GM21360 (cell line): ENCODE data around the gene SLC4A7.
"Not testable (repeated sequence)": the region's sequence is repeated elsewhere in the genome, so short reads cannot be mapped to it uniquely, and the experiment has no call there.

ENCODE experiments used
- ATAC-seq: cut with Tn5 transposase; IDR thresholded peaks from one replicate; pipeline ENCODE4 v1.9.1; 2021; ENCODE audit warnings: mild to moderate bottlenecking, moderate library complexity; ENCODE audit not compliant: unreplicated experiment

The SLC4A7 gene

GRCh38 chr3:27328982-27329762 lies 155.0 kb downstream of the SLC4A7 start:
- not testable (repeated sequence) for ATAC-seq

GRCh38 chr3:27326629-27327545 lies 157.3 kb downstream of the SLC4A7 start:
- ATAC-seq = no peak

GRCh38 chr3:27326202-27326601 lies 158.0 kb downstream of the SLC4A7 start:
- ATAC-seq = no peak

GRCh38 chr3:27325419-27325818 lies 158.8 kb downstream of the SLC4A7 start:
- no peak for ATAC-seq

GRCh38 chr3:27324686-27325085 lies 159.5 kb downstream of the SLC4A7 start:
- ATAC-seq = no peak

- ATAC-seq = no peak
Measured at GRCh38 chr3:27323087-27323570, 161.1 kb downstream of the SLC4A7 start.
